Breast epithelium (tissue), 3 donors: ENCODE measurements around the gene SORL1.

Experiments
- CTCF ChIP-seq, 3 donors: fragments of 450-650 bp; IDR thresholded peaks; one replicate each; pipeline ENCODE4 v1.5.1; 2016 to 2017; ENCODE audit warnings: antibody characterized with exemption in 3 of 3, mild to moderate bottlenecking in 3 of 3, moderate library complexity in 3 of 3
- POLR2A ChIP-seq: fragments of 450-650 bp; IDR thresholded peaks from one replicate; pipeline ENCODE4 v1.6.1; 2016; ENCODE audit warnings: antibody characterized with exemption, mild to moderate bottlenecking, moderate library complexity

DNA sequence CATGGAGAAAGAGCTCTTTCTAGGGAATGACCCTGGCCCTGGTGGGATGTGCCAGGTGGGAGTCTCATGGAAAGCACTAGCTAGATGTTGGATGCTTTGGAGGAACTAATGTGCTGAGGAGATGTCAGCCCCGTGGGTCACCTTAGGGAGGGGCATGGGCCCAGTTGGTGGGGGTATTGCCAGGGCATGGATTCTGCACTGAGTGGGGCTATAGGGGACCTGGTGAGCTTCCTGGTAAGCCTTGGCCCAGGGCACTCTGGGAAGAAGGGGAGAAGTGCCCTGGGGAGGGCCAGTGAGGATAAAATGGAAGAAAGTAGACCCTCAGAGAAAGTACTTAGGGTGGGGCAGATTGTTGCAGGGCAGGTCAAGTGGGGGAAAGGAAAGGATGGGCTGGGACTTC is 65.9 kb downstream of the SORL1 start:
- TF ChIP-seq CTCF (IDR thresholded peaks at IDR 0.05) (no peak), POLR2A (no peak)
